Activated CD4-positive, alpha-beta T cell treated with anti-CD3 and anti-CD28 coated beads, Interleukin-2, amount 10 ng/mL, durations not matched to agents 24 days and 14 days (primary cell): ENCODE results near the gene TNFAIP8. TPM values are rescaled to one million over a fixed set of nuclear protein-coding genes. Genes with fewer than 3 reads are reported as not detected.

Experiments
- total RNA-seq: library from RNA; stranded (reverse); gene quantifications from 2 replicates; pipeline ENCODE4 v1.2.3, GENCODE V29; 2022

Gene TNFAIP8
- total RNA-seq, 1 donor from 2014 or later: 188 TPM

Other genes starting within 250 kb of the TNFAIP8 start
- gene HSD17B4, start 96.5 kb downstream of the TNFAIP8 start, total RNA-seq: 52.5 and 70.4 TPM in 2 replicates